Neural crest cell (in vitro differentiated cells): ENCODE data around the gene TTLL9. TPM values are rescaled to one million over a fixed set of nuclear protein-coding genes. Genes with fewer than 3 reads are reported as not detected.

Experiments
- DNase-seq: peaks from one replicate; pipeline ENCODE4 v3.0.0; 2021; ENCODE audit warnings: low read depth, mixed read lengths, low spot score
- H3K27ac Mint-ChIP-seq: one replicate; pipeline ENCODE4 v1.8.0; 2021; ENCODE audit warnings: mild to moderate bottlenecking, mixed read lengths; ENCODE audit not compliant: unreplicated experiment
- H3K27me3 Mint-ChIP-seq: 2 replicates; pipeline ENCODE4 v1.8.0; 2021; ENCODE audit warnings: low read depth, mild to moderate bottlenecking, mixed read lengths
- H3K36me3 Mint-ChIP-seq: 2 replicates; pipeline ENCODE4 v1.8.0; 2021; ENCODE audit warnings: low read depth, mild to moderate bottlenecking, mixed read lengths
- H3K4me1 Mint-ChIP-seq: 2 replicates; pipeline ENCODE4 v1.8.0; 2021; ENCODE audit warnings: mixed read lengths
- H3K4me3 Mint-ChIP-seq: one replicate; pipeline ENCODE4 v1.8.0; 2021; ENCODE audit warnings: mild to moderate bottlenecking, mixed read lengths
- H3K9me3 Mint-ChIP-seq: 2 replicates; pipeline ENCODE4 v1.8.0; 2021; ENCODE audit warnings: mixed read lengths
- total RNA-seq: library from RNA; stranded (reverse); gene quantifications from 2 replicates; pipeline ENCODE4 v1.2.1, GENCODE V29; 2021
- TF ChIP-seq, protein P1 (sequence below): fragments of 200-600 bp; sonication (generic); conservative IDR thresholded peaks from 2 replicates; pipeline ENCODE4 v1.5.0; 2021; ENCODE audit warnings: antibody characterized with exemption, mild to moderate bottlenecking

TTLL9 gene
- total RNA-seq, 1 donor from 2014 or later = 3.3 TPM

DNA sequence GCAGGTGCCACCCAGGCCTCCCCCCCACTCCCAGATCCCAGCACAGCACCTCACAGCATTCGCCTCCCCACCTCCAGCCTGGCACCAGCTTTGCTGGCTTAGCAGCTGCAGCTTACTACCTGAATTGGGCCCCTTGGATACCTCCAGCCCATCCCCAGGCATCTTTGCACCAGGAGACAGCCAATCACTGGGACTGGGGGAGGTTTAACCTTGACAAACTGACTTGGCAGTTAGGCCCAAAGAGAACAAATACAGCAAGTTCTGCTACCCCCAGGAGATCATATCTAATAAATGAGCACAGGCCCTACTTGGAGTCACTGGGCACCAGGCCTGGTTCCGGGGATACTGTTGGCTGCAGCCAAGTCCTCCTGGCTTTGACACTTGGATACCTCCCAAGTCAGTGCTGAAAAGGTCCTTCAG, 72.6 kb downstream of the TTLL9 start:
- peaks cover 9% of the 10 kb centered on the region for H3K36me3 Mint-ChIP-seq
- no peak for DNase-seq
- no peaks in the 10 kb centered on the region for H3K9me3 Mint-ChIP-seq
- no peaks in the 10 kb centered on the region for H3K27me3 Mint-ChIP-seq
- no peaks in the 10 kb centered on the region for H3K4me1 Mint-ChIP-seq
- TF ChIP-seq, protein P1, sequence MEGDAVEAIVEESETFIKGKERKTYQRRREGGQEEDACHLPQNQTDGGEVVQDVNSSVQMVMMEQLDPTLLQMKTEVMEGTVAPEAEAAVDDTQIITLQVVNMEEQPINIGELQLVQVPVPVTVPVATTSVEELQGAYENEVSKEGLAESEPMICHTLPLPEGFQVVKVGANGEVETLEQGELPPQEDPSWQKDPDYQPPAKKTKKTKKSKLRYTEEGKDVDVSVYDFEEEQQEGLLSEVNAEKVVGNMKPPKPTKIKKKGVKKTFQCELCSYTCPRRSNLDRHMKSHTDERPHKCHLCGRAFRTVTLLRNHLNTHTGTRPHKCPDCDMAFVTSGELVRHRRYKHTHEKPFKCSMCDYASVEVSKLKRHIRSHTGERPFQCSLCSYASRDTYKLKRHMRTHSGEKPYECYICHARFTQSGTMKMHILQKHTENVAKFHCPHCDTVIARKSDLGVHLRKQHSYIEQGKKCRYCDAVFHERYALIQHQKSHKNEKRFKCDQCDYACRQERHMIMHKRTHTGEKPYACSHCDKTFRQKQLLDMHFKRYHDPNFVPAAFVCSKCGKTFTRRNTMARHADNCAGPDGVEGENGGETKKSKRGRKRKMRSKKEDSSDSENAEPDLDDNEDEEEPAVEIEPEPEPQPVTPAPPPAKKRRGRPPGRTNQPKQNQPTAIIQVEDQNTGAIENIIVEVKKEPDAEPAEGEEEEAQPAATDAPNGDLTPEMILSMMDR = no peak
- no peak overlapping the region for H3K27ac Mint-ChIP-seq
- no peak overlapping the region for H3K4me3 Mint-ChIP-seq

DNA sequence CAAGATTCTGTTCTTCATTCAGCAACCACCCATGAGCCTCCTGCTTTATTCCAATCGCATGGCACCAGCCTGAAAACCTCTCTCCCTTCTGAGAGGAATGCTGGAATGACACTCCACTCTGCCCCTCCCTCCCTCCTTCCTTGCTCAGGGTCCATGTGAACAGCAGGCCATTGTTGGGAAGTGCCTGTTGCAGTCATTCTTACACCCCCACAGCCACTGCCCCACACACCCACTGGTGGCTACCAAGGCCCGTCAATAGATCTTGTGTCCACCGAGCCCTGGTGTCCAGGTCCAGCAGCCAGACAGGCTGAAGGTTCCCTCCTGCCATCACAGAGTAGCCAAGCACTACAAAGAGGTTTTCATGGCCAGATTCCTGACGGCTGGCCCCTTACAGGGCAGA, 74.9 kb downstream of the TTLL9 start:
- Mint-ChIP-seq H3K36me3 (peaks cover 27% of the 10 kb centered on the region), H3K9me3 (peaks cover 3% of the 10 kb centered on the region), H3K4me3 (no peak overlapping the region), H3K27me3 (no peaks in the 10 kb centered on the region), H3K27ac (no peak overlapping the region), H3K4me1 (peaks cover 11% of the 10 kb centered on the region)
- TF ChIP-seq, protein P1 = no peak
- DNase-seq = no peak

DNA sequence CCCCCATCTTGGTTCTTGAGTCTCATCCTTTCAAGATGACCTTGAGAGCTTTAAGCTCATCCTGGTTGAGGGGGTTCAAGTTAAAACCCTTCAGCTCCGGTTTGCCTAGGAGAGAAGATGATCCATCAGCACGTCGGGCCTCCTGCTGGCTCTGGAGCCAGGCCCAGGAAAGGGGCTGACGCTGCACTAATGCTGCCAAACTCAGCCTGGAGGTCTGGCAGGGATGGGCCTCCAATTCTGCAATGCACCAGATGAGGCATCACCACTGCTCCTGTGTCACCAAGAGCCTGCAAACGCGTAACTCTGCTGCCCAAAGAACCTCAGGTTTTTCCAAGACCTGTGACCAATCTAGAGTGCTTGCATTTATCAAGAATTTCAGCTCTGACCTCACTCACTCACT, 75.4 kb downstream of the TTLL9 start:
- Mint-ChIP-seq H3K36me3 (peaks cover 27% of the 10 kb centered on the region), H3K4me3 (no peak overlapping the region), H3K9me3 (peaks cover 3% of the 10 kb centered on the region), H3K4me1 (peaks cover 16% of the 10 kb centered on the region), H3K27me3 (no peaks in the 10 kb centered on the region), H3K27ac (no peak overlapping the region)
- no peak for DNase-seq
- TF ChIP-seq, protein P1 = no peak

DNA sequence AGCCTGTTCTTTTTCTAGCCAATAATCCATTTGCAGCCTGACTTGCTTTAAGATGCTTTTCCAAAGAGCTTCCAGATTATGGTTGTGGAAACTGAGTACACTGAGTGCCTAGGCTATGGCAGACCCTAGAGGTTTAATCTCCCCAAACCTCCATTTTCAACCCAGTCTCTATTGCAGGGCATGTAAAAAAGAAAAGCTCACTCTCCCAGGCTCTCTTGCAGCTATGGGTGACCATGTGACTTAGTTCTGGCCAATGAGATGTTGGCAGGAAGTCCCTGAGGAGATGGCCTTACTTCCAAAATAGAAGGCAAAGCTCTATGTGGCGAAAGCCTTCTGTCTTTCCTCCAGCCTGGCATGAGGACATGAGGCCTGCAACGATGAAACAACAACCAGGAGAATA, 77.6 kb downstream of the TTLL9 start:
- peaks cover 30% of the 10 kb centered on the region for H3K4me1 Mint-ChIP-seq
- H3K27me3 Mint-ChIP-seq = peaks cover 6% of the 10 kb centered on the region
- H3K36me3 Mint-ChIP-seq = peaks cover 27% of the 10 kb centered on the region
- peak overlapping the region; percentile 75 for H3K4me3 Mint-ChIP-seq
- peaks cover 3% of the 10 kb centered on the region for H3K9me3 Mint-ChIP-seq
- H3K27ac Mint-ChIP-seq = no peak overlapping the region
- no peak for DNase-seq
- TF ChIP-seq, protein P1 = no peak

DNA sequence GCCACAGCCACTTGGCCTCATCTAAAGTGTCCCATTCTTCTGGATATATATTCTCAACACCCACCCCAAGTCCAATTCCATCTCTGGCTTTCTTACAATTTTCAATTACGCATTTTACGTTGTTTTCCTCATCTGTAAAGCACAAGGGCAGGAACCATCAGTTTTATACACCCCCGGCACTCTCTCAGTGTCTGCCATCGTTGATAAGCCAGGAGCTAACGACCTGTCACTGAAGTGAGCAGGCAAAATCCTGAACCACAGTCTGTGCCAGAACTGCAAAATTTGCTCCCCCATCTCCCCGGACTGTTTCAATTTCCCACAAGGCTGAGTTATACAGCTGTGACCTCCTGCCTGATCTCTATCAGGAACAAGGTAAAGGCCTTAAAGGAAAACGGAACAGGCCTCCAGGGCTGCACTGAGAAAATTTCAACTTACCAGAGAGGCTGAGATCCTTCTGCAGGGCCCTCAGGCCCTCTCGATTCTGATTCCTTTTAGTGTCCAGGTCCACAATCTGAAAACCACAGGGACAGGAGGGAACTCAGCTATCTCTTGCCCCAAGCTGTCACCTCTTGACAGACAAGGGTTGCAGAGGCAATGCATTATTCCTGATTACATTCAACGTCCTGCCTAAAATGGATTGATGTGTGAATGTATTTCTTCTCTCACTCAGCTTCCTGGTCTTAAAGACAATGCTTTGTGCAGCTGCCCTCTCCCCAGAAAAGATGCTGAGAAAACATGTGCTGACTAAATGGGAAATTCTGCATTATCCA, 79.6 kb downstream of the TTLL9 start:
- no peak for DNase-seq
- Mint-ChIP-seq H3K27ac (no peak overlapping the region), H3K9me3 (peaks cover 3% of the 10 kb centered on the region), H3K4me3 (peak overlapping the region; percentile 94), H3K27me3 (peaks cover 15% of the 10 kb centered on the region), H3K36me3 (peaks cover 27% of the 10 kb centered on the region), H3K4me1 (peaks cover 30% of the 10 kb centered on the region)
- TF ChIP-seq, protein P1 = no peak
